Cerebellar cortex (tissue), 1 donor: ENCODE data around the gene TEX29.

ENCODE experiments used
- DNase-seq: peaks from one replicate; pipeline ENCODE4 v3.0.0-alpha.2; 2015; ENCODE audit warnings: low spot score

The TEX29 gene

GRCh38 chr13:111291908-111292307 is 28.5 kb upstream of the TEX29 start:
- DNase-seq = no peak

GRCh38 chr13:111292710-111293485 is 27.5 kb upstream of the TEX29 start:
- peak; percentile 90 for DNase-seq

GRCh38 chr13:111295886-111296285 is 24.6 kb upstream of the TEX29 start:
- no peak for DNase-seq

- DNase-seq = no peak
Measured at GRCh38 chr13:111296417-111296816, 24.0 kb upstream of the TEX29 start.

- no peak for DNase-seq
Measured at GRCh38 chr13:111298214-111298975, 22.0 kb upstream of the TEX29 start.

GRCh38 chr13:111302045-111302726 is 18.3 kb upstream of the TEX29 start:
- peak; percentile 86 for DNase-seq

- DNase-seq = no peak
Measured at GRCh38 chr13:111303559-111303958, 16.9 kb upstream of the TEX29 start.

GRCh38 chr13:111304041-111304544 is 16.3 kb upstream of the TEX29 start:
- DNase-seq = peak; percentile 71

GRCh38 chr13:111304603-111305289 is 15.7 kb upstream of the TEX29 start:
- peak; percentile 23 for DNase-seq

GRCh38 chr13:111312944-111313590 is 7.4 kb upstream of the TEX29 start:
- no peak for DNase-seq

- DNase-seq = no peak
Measured at GRCh38 chr13:111313911-111314425, 6.5 kb upstream of the TEX29 start.

GRCh38 chr13:111314852-111315251 is 5.6 kb upstream of the TEX29 start:
- no peak for DNase-seq

- DNase-seq = no peak
Measured at GRCh38 chr13:111315347-111315995, 5.0 kb upstream of the TEX29 start.

GRCh38 chr13:111316161-111316730 is 4.2 kb upstream of the TEX29 start:
- peak; percentile 22 for DNase-seq

GRCh38 chr13:111317042-111317550 is 3.3 kb upstream of the TEX29 start:
- no peak for DNase-seq

- DNase-seq = no peak
Measured at GRCh38 chr13:111317571-111318345, 2.7 kb upstream of the TEX29 start.

- no peak for DNase-seq
Measured at GRCh38 chr13:111318386-111318785, 2.1 kb upstream of the TEX29 start.

- no peak for DNase-seq
Measured at GRCh38 chr13:111319521-111319920, 921 bp upstream of the TEX29 start.
